Cerebellar nuclear complex (tissue), 1 donor: Measurements from ENCODE around the gene ACOT11.

Experiments used
- DNase-seq, 2 experiments: peaks; one replicate each; lab custom pipeline; 2025; lab: John Stamatoyannopoulos, UW

ACOT11 gene

DNA sequence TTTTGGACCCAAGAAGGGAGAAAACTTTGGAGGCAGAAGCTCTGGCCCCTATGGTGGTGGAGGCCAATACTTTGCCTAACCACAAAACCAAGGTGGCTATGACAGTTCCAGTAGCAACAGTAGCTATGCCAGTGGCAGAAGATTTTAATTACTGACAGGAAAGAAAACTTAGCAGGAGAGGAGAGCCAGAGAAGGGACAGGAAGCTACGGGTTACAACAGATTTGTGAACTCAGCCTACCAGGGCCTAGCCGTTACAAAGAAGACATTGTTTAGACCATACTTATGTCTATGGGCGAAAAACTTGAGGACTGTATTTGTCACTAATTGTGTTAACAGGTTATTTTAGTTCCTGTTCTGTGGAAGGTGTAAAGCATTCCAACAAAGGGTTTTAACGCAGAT is 10.4 kb upstream of the ACOT11 start:
- no peak for DNase-seq

DNA sequence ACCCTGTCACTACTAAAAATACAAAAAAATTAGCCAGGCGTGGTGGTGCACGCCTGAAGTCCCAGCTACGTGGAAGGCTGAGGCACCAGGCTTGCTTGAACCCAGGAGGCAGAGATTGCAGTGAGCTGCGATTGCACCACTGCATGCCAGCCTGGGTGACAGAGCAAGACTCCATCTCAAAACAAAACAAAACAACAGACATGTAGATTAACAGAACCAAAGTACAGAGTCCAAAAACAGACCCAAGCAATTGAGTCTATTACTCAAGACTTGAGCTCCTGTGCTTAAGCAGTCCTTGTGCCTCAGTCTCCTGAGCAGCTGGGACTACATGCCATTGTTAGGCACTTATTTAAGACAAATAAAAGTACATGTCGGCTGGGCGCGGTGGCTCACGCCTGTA is 9.5 kb upstream of the ACOT11 start:
- DNase-seq = no peak

DNA sequence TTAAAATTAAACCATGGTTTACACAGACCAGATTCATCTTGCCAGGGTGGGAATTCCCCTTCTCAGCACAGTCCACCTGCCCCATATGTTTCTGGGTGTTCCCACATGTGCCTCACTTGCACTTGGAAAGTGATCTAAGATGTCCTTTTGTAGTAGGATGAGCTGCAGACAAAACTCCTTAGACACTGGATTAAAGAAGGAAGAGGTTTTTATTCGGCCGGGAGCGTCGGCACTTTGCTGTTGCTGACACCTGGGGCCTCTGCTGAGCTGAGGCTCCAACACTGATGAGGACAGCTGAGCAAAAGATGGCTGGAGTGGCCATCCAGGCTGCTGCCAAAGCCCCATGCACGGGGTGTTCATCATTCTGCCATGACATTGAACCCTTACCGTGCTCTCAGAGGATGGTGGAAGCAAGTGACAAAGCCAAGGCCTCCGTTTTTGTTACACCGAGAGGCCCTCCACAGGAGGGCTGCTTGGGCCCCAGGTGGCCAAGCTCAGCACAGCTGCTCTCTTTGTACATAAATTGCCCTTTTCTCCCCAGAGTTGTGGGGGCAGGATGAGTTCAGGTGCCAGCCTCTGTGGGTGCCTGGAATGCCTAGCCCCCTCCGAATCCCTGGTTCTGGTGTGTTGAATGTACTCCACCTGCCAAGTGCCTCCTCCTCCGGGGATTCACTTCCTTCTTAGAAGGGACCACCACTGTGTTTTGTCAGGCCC is 7.3 kb upstream of the ACOT11 start:
- no peak for DNase-seq

DNA sequence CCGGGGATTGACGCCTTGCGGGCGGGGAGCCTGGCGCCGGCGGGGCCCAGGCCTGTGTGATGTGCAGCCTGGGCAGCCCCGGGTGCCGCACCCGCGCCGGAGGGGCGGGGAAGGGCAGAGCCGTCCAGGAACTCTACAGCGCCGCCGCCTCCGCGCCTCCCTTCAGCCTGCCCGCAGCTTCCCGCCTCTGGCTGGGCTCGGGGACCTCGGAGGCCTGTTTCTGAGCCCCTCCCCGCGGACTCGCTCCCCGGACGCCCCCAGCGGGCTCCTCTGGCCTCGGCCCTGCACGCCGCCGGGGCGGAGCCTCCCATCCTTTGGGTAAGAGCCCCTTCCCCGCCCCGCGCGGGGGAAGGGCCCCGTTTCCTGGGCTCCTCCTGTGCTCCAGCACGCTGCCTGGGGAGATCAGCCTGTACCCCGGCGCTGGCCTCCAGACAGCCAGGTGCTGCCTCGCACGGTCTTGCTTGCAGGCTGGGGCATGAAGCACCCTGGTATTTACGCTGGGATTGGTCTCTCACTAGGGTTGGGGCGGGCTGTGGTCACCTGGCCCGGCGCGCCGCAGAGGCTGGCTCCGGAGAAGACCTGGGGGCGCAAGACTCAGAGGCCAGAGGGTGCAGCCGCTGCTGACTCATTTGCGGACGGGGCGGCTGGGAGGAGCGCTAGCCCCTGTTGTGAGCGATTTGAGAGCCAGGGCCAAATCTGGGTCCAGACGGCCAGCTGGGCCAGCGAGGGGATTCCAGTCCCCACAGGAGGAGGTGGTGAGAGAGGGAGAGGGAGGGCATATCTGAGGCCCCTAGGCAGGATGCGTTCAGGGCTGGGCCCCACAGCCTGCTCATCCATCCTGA is 5.7 kb upstream of the ACOT11 start:
- peak in 1 of 2 experiments; percentile 15 for DNase-seq

DNA sequence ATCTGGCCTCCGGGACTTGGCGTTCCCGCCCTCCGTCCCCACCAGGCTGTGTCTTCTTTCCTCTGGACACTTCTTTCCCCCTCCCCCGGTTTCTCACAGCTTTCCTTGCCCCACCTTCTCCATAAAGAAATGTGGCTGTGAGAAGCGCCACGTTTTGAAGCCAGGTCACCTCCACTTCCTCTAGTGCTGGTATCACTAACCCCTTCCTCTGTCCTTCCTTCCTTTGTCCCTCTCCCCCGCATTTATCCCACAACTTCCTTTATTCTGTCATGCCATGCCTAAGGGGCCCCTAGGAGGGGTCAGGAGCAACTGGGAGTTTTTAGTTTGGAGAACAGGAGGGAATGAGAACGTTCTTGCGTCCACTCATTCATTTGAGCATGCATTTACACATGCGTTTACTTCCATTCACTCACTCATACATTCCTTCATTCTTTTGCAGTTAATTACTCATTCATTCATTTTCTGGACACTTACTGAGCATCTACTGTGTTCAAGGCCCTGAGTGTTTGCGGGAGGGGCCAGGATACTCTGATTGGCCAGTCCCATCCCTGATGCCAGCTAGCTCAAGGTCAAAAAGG is 5.0 kb upstream of the ACOT11 start:
- no peak for DNase-seq

DNA sequence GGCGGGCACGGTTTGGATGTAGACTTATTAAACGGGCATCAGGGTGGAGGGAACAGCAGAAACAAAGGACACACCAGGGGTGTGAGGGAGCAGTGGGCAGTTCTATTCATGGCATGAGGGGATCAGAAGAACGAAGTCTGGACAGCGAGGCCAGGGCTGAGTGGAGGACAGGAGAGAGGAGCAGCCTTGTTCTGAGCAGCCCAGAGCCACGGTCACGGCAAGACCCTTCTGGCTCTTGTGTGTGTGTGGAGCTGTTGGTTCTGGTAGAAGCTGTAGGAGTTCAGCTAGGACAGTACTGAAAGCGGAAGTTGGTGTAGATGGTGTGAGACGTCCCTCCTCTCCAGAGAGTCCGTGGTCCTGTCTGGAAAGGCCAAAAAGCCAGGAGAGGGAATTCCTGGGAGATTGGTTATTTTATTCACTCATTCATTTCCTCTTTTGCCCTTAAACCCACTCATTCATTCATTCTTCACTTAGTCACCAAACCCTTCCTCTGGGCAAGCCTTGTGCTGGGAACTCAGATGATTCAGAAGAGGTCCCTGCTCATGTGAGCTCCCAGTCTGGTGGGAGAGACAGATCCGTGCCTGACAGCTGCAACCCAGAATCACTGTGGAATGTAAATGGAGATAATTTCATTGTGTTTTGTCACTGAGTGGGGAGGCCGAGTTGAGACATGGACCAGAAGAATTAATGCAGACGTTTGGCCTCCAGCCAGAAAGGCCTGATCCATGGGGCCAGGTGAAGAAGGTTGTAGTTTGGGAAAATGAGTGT is 4.1 kb upstream of the ACOT11 start:
- DNase-seq = no peak

DNA sequence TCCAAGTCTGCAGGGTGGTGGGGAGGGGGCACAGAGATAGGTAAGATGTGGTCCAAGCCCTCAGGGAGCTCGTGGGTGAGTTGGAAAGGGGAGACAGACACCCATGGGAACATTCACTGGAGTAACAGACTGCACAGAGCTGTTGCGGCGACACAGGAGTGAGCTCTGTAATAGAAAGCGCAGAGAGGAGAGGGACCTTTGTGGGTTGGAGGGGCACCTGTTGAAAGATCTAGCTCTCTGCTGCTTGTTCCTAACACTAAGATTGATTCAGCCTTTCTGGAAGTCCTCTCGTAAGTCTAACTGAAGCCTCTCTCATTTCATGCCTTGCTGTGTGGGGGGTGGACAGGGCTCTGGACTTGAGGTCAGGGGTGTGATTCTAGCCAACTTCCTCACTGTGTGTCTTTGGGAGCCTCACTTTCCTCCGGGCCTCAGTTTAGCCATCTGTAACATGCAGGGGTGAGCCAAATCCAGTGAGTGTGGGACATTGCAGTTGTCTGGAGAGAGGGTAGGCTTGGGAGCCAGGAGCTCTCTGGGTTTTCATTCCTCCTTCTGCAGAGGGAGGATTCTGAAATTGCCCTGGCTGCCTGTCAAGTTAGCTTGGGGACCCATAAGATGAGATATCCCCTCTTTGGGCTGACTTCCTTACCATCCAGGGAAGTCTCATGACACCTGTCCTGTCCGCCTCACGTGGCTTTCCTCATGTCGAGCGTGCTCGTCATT is 2.0 kb upstream of the ACOT11 start:
- no peak for DNase-seq

DNA sequence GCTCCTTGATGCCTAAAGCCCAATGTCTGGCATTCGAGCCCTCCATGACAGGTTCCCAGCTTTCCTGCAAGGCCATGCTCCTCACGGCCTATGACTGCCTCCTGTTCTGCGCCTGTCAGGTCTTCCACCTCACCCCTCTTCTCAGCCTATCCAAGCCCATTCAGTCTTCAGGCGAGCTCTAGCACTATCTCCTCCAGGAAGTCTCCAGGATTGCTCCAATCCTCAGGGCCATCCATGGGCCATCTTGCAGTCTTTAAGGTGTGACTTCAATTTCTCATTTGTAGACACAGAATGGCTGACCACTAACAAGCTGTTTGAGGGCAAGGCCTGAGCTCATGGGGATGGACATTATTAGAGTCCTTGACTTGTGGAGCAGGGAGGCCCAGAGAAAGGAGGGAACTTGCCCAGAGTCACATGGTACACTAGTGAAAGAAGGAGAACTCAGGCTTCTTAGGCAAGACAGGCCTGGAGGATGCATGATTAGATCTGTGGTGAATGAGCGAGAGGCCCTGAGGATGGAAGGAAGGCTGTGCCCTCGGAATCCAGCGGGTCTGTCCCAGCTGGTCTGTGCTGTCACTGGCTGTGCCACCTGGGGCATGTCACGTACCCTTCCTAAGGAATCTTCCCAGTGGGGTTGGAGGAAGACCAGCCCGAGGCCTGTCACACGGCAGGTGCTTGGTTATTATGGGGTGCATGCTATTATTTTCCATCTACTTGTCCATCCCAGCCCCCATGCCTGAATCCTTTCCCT is 1.2 kb upstream of the ACOT11 start:
- DNase-seq = no peak

DNA sequence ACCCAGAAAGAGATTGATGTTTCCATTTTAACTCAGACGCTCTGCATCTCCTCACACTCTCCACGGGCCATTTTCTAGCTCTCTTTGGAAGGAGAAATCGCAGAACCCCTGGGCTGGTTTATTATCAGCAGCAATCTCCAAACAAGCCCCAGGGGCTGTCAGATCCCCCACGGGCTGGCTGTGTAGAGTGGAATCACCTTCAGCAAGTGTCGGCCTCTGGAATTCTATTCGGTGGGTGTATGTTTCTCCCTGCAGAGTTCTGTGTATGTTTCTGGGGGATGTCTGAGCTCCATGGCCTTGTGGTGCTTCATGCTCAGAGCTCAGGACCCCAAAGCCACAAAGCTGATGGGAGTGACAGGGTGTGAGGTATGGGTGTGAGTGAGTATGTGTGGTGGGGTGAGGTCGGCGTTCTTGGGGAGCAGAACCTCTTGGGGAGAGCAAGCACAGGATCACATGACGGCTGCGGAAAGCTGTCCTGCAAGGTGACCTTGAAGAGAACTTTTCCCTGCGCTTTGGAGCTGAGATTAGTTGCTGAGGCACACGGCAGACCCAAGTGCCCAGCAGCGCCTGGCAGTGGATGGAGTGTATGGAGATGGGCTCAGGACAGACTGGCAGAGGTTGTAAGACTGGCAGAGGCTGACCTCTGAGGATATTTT is 489 bp downstream of the ACOT11 start:
- no peak for DNase-seq

DNA sequence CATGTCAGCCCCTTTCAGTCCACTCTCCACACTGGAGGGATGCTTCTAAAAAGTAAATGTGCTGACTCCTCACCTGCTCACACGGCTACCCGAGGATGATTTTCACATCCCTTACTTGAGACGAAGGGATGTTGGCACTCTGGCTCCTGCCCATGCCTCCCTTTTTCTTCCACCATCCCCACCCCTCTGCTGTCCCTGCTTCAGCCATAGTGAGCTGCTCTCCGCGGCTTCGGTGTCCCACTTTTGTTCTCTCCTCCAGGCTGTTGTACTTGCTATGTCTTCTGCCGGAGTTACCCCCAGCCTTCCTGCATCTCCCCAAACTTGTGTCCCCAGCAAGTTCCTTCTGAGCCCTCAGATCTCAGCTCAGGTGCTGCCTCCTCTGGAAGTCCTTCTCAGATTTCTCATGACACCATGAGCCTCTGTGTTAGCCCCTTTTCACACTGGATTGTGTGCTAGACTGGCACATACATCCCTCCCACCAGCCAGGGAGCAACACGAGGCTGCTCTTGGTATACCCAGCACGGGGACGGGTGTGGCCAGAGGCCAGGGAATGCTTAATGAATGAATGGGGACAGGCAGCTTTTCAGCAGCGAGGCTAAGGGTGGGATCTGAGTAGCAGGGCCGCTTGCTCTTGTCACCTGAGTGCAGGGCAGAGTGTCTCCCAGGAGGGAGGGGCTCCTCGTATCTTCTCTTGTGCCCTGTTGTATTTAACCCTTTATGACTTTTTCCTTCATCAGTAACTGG is 1.3 kb downstream of the ACOT11 start:
- DNase-seq = no peak

DNA sequence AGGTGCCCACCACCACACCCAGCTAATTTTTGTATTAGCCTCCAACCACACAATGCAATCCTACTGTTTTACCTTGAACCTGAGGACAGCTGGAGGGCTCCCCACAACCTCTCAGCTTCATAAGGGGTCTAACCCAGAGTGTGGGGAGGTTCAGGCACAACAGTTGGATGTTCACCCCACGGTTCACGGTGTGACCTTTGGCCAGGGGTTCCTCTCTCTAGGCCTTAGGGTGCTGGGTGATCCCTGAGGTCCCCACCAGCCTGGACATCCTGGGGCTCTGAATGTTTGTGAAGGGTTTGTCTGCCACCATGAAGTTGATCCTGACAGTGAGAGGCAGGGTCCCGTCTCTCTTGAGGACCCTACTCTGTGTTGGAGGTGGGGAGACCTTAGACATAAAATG is 3.9 kb downstream of the ACOT11 start:
- no peak for DNase-seq

DNA sequence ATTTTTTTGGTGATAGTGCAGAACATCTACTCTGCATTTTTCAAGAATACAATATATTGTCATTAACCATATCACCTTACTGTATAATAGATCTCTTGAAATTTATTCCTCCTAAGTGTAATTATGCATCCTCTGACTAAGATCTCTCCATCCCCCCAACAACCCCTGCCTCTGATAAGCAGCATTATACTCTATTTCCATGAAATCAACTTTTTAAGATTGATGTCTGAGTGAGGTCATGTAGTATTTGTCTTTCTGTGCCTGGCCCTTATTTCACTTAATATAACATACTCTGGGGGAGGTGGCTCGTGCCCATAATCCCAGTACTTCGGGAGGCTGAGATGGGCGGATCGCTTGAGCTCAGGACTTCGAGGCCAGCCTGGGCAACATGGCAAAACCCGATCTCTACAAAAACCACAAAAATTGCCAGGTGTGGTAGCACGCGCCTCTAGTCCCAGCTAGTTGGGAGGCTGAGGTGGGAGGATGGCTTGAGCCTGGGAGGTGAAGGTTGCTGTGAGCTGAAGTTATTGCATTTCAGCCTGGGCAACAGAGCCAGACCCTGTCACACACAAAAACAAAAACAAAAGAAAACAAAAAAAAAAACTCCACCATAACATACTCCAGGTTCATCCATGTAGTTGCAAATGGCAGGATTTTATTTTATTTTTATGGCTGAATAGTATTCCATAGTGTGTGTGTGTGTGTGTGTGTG is 5.7 kb downstream of the ACOT11 start:
- no peak for DNase-seq

DNA sequence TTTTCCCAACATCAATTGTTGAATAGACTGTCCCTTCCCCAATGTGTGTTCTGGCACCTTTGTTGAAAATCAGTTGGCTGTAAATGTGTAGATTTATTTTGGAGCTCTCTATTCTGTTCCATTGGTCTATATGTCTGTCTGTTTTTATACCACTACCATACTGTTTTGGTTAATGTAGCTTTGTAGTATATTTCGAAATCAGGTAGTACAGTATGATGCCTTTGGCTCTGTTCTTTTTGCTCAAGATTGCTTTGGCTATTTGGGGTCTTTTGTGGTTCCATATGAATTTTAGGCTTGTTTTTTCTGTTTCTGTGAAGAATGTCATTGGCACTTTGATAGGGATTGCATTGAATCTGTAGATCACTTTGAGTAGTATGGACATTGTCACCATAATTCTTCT is 8.1 kb downstream of the ACOT11 start:
- no peak for DNase-seq

DNA sequence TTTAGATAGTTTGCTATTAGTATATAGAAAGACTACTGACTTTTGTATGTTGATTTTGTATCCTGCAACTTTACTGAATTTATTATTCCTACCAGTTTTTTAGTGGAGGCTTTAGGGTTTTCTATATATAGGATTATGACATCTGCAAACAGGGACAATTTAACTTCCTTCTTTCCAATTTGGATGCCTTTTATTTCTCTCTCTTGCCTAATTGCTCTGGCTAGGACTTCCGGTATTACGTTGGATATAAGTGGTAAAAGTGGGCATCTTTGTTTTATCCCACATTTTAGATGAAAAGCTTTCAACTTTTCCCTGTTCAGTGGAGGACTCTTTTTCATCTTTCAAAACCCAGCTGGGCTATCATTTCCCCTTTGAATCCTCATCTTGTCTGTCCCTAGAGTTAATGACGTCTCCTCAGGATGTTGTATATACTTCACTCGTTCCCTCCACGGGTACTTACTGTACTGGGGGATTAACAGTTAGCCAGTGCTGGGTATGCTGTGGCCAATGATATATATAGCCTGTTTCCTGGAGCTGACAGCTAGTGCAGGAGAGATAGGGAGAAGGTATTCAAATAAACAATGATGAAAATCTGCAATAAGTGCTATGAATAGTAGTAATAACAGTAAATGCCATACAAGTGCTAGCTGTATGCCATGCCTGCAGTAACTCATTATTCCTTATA is 9.8 kb downstream of the ACOT11 start:
- no peak for DNase-seq

DNA sequence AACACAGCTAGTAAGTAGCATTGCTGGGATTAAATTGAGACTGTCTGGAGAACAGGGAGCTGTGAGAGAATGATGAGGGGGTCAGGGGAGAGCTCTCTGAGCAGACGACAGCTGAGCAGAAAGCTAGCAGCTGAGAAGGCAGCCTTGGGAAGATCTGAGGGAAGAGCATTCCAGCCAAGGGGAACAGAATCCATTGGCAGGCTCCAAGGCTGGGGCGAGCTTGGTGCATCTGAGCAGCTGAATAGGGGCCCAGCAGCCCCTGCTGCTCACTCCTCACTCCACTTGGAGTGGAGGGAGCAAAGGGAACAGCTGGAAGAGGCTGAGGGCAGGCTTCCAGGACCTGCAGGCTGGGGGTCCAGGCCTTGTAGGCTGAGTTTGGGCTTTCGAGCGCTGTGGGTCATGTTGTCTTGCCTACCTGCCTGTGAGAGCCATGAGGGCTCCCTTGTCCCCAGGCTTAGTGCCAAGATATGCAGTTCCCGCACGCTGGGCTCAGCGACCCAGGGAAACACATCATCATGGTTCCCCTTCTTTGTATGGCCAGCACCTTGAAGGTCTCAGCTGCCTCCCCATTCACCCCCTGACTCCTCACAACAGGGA is 10.5 kb downstream of the ACOT11 start:
- no peak for DNase-seq

DNA sequence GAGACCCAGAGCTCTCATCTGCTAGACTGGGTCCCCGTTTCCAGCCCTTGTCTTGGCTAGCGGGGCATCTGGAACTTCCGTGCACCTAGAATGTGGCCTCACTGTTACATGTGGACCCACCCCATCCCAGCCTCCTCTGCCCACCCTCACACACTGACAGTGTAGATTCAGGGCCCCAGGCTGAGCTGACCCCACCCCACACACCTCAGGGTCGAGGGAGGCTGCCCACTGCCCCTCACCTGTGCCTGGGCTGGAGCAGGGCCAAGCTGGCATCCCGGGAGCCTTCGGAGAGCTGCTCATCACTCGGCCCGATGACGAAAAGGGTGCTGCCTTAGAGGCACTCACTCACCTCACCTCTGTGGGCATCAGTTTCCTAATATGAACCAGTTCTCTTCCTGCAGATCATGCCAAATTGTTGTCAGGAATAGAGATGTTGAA is 11.1 kb downstream of the ACOT11 start:
- no peak for DNase-seq

DNA sequence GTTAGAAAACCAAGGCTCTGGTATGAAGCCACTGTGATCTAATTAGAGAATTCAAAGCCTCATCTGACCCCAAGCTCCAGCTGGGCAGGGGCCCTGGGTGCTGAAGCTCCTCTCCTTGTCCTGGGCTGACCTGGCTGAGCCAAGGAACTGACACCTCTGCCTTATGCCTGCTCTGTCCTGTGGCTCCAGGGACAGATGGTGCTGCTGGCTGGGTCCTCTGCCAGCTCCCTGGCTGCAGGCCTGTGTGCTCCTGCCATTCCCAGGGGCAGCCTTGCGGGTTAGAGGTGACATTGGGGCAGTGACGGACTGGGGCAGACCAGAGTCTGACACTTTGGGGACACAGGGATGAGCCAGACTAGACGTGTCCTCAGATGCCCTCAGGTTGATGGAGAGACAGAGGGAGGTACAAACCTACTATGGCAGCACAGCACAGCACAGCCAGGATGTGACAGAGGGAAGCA is 11.8 kb downstream of the ACOT11 start:
- no peak for DNase-seq
